HG03457 (cell line): ENCODE data around the gene ERICH6.

Experiments used
- ATAC-seq: cut with Tn5 transposase; IDR thresholded peaks from one replicate; pipeline ENCODE4 v1.9.1; 2021; ENCODE audit warnings: moderate number of reproducible peaks; ENCODE audit not compliant: unreplicated experiment

The ERICH6 gene

DNA sequence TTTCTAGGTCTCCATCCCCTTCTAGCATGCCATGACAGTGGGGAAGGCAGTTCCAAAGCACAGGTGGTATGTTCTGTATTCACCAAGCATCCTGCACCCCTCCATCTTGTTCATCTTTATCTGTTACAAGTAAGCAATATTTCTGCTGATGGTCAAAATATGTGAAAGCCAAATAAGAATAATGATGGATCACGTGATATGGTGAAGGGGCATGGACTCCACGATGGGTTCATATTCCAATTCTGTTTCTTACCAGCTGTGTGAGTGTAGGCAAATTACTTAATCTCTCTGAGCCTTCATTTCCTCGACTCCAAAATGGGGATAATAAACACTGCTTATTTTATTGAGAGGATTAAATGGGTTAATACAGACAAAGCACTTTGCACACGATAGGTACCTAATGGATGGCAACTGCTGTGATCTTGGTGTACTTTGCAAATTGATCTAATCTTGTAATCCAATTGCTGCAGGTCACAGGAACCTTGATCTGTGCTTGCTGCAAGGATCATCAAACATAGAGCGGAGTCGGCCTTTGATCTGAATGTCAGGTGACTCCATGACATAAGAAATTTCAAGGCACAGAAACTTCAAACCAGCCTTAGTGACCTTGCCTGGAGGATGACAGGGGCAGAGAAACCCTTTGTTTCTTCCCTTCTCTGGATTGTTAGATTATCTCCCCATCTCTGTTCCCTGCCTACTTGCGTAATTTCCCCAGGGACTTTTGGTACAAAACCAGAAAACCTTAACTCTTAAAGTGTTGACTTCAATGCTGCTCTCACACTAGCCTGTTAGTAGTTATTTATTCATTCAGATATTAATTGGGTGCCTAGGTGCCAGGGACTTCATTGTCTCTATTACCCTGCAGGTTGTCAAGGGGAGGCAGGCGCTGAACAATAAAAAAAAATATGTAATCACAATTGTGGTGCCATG is 33.4 kb upstream of the ERICH6 start:
- no peak for ATAC-seq

DNA sequence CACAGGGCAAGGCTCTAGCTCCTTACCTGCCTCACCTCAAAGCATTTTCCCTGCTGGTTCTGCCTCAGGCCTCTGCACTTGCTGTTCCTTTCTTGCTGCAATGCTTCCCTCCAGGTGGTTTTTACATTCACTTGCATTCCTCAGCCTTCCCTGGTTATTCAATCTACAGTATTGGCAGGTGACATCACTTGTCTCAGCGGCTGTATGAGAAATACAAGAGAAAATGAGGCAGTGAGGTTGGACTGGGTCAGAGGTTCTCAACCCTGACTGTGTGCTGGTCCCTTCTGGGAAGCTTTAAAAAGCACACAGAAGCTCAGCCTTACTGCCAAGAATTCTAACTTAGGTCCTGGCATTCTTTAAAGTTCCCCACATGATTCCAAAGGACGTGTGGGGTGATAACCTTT is 32.6 kb upstream of the ERICH6 start:
- ATAC-seq: no peak

DNA sequence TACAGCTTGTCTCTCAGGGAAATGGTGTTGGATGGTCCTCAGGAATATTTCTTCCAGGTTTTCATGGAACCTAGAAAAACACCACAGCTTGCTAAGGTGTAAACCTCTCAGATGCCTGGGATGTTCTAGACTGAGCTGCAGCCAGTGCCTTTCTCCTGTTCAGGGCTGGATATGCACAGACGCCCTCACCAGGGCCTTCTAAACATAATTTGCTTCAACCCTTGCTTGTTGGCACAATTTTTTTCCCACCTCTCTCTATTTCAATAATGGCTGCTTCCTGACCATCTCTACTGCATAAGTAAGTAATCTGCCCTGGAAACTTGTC is 31.0 kb upstream of the ERICH6 start:
- ATAC-seq: no peak

DNA sequence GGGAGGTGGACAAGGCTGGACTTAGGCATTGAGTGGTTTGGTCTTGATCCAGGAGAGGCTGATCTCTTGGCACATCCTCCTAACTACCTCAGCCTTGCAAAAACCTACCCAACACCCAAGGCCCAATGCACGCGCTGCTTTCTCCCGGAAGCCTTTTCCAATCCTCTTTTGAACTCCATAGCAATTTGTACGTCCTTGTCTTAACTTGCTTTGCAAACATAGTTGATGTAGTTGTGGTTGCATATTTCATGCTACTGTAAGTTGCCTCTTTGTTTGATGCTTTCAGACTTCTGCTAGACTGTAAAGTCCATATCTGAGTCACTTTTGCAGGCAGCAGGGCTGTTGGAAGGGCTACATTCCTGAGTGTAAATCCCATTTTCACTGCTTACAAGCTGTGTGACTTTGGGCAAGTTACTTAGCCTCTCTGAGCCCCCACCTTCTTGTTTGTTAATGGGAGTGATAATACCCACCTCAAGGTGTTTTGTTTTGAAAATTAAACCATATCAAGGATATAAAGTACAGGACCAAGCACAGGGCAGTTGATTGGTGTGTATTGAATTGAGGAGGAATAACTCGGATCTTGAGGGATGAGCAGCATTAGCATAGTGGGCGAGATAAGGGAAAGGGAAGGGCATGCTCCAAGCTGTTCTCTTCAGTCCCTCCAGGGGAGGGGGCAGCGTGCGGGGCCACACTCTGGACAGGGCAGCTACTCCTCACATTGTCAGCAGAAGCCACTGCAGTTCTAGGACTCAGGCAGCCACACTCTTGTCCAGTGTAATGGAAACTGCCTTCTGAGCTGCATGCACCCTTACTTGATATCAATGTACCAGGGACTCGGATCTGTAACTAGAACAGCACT is 30.4 kb upstream of the ERICH6 start:
- ATAC-seq: no peak

DNA sequence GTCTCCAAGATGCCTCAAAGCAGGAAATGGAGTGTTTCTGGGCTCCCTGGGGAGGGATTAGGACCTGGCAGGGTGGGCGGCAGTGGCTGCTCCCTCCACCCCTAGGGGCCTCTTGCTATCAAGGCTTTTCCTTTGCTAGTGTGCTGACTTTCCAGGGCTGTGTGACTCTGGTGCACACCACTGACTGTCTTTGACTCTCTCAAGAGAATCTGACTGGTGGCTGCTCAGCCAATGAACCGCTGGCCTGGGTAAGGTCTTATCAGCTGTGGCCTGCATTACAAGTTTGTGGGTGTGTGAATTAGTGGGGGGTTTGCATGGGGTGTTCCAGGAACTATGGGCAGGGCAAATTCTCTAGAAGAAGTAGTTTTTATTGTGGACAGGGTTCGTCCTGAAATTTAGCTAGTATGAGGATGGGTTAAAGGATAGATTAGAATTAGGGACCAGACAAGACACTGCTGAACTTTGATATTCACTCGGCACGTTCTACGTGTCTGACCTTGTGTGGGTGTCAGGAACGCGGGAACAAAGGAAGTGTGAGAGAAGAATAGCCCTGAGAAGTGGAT is 29.7 kb upstream of the ERICH6 start:
- no peak for ATAC-seq

DNA sequence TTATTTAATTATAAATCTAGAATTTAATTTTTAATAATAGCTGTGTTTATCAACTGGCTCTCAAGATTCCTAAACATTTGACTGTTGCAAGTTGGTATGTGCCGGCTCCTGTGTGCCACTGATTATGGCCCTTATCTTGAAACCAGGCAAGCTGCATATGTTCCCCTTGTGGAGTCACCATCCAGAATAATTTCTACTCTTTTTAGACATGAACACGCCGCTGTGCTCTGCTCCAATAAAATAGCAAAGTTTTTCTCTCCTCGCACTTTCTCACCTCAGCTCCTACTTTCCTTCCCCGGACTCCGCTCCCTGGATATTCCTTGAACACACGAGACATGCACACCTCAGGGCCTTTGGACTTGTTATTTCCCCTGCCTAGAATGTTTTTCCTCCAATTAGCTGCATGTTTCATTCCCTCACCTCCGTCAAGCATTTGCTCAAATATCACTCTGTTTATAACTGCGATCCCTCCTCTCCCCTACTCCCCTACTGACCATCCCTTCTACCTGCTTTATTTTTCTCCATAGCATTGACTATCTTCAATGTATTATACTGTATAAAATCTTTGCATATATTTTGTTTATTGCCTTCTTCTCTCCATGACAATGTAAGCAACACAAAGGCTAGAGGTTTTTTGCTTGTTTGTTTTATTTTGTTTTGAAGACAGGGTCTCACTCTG is 26.1 kb upstream of the ERICH6 start:
- no peak for ATAC-seq

DNA sequence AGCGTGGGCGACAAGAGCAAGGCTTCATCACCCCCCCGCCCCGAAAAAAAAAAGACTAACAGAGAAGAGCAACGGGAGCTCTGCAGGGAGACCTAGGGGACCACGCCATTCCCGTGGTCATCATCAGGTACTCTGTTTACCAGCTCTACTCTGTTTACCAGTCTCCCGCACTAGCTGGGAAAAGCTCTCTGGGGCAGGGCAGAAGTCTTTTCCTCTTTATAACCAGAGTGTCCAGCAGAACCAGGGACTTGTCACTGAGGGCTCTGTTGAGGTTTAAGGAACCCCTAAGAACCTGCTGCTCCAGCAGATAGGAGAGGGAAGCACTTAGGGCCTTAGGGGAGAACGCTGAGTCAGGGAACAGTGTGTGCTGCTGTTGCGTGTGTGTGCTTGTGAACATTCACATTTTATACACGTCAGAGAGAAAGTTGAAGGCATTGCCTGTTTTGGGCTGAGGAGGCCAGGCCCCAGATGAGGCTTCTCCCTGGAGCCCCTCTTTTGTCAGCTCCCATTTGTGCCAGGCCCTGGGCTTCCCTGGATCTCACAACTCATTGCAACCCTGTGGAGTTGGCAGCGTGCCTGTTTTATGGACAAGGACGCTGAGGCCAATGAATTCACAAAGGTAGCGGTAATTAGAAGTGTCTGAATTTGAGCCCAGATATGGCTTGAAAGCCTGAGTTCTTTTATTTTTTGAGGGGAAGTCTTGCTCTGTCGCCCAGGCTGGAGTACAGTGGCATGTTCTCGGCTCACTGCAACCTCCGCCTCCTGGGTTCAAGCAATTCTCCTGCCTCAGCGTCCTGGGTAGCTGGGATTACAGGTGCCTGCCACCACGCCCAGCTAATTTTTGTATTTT is 24.2 kb upstream of the ERICH6 start:
- ATAC-seq: no peak

DNA sequence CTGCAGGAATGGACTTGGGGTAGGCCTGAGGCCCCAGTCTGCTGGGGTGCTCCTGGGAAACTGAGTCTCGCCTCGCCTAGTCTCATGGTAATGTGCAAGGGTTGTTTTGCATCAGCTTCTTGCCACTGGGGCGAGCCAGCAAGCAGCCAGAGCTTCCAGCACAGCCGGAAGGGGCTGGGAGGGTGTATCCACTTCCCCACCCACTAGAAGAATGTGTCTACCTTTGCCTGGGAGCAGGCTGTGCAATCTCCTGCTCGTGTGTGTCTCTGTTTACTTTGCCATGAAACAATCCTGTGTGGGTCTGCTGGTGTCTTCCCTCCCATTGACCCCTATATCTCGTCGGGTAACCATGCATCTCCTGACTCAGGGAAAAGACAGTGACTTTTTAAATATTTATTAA is 21.8 kb upstream of the ERICH6 start:
- no peak for ATAC-seq

DNA sequence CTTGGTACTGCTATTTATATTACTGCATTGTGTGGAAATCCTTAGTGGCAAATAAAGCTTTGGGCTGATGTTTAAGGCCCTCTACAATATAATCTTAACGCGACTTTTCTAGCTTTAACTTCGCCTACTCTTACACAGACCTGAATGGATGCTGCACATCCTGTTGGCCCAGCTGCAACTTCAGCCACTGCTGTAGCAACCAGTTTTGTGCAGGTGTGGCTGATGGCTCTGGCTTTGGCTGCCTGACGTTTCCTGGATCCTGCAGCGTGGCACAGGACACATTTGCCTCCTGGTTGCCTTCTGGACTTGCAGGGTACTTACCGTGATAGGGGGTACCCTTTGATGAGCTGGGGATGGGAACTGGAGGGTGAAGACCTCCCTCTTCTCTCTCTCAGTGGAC is 20.2 kb upstream of the ERICH6 start:
- no peak for ATAC-seq

DNA sequence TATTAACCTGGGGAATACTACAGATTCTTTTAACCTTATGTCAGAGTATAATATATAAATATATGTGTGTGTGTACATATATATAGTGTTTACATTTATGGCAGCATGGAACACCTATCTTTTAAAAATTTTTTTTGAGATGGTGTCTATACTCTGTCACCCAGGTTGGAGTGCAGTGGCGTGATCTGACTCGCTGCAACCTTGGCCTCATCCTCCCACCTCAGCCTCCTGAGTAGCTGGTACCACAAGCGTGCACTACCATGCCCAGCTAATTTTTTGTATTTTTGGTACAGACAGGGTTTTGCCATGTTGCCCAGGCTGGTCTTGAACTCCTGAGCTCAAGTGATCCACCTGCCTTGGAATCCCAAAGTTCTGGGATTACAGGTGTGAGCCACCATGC is 18.5 kb upstream of the ERICH6 start:
- ATAC-seq: no peak

DNA sequence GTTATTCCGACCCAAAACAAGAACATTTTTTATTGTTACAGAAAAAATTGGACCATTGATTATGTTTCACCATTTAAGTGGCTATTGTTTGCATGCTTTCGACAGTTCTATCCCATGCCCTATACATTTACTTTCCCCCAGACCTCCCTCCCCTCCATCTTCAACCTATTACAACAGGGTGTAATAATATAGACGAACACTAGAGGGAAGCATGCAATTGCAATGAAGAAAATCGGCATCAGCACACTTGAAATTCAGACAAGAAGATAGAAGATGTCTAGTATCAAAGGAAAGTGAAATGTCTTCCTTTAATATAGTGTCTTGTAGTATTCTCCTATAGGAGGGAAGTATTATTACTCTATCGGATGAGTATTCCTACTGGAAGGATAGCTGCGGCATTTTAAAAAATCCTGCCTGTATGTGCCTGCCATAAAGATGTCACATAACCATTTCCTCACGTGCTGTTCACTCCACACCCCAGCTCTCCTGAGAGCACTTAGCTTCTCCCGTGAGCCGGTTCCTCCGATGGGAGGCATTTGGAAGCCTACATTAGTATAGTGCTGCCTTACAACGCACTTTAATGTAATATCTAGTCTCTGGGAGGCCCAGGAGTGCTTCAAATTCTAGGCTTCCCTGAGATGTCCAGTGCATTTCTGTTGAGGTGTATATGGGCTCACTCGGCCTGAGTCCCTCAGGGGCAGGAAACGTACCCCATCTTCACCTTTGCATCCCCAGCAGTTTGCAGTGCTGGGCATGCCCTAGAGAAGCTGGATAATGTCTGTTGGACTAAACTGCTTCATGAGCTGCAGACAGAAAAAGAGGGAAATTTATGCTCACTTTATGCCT is 17.8 kb upstream of the ERICH6 start:
- ATAC-seq: no peak

DNA sequence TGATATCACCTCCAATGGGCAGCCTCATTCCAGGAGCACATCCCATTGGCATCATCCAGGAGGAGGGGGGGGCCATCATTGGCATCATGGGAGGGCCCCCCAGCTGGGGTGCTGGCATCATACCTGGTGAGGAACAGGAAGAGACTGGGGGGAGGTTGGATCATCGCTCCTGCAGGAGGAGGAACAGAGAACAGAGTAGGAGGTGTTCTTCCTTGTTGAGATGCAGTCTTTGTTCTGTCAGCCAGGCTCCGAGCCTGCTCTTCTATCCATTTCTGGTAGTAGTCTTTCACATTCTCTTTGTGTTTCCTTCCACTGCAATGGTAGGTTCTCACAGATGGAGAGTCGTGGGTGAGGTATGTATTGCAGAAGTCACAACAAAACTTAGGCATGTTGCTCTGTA is 16.7 kb upstream of the ERICH6 start:
- no peak for ATAC-seq

DNA sequence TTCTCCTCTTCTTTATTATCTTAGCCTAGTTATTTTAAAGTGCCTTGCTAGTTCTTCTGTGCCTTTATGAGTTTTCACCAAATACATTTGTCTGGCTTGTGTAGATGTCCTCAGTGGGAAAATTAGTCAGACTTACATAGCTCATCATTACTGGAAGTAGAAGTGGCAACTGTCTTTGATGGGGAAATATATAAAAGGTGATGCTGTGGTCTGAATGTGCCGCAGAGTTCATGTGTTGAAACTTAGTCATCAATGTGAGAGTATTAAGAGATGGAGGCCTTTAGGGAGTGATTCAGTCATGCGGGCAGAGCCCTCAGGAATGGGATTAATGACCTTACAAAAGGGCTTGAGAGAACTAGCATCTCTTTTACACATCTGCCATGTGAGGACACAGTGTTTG is 6.4 kb upstream of the ERICH6 start:
- ATAC-seq: no peak

DNA sequence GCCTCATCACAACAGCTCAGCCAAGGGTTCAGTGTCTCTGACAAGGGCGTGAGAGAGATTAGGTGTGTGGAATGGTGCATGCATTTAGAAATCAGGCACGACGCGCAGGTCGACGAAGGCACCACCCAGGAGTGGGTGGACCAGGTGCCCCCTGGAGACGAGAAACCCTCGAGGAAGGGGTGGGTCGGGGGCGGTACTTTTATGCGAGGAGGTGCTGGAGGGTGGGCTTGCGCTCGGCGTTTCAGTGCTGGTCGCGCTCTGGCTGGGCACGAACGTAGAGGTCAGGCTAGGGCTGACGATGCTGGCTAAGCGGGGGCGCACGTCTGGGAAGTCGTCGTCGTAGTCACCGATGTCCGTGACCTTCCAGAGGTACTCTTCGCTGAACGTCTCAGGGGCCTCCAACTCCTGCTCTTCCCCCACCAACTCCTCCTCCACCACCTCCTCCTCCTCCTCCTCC is 393 bp downstream of the ERICH6 start:
- ATAC-seq: peak; percentile 18

DNA sequence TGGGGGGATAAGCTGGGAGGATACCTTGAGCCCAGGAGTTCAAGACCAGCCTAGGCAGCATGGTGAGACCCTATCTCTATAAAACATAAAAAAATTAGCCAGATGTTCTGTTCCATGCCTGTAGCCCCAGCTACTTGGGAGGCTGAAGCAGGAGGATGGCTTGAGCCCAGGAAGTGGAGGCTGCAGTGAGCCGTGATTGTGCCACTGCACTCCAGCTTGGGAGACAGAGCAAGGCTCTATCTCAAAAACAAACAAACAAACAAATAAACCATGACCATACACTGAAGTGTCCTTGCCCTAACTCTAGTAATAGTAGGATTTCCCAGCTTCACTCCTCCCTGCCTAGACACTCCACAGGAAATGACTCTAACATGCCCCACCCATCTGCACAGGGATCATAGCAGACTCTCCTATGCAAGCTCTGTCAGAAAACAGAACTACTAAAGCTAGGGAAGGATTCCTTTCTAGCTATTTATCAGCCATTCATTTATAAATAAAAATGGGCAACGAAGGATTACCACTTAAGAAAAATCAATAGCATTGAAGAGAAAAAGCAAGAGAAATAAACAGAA is 4.6 kb downstream of the ERICH6 start:
- ATAC-seq: no peak

DNA sequence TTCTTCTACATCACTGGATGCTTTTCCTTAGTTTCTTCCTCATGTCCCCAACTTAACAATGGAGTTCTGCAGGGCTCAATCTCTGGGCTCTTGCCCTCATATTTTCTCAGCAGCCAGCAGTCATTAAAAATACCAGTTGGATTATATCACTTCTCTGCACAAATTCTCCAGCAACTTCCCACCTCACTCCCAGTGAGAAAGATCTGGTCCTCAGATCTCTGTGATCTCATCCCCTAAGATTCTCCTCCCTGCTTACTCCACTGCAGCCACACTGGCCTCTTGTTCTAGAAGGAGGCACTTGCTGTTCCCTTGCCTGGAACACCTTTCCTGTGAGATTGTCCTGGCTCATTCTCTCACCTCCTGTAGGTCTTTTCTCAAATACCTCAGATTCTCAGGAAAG is 6.1 kb downstream of the ERICH6 start:
- ATAC-seq: no peak

DNA sequence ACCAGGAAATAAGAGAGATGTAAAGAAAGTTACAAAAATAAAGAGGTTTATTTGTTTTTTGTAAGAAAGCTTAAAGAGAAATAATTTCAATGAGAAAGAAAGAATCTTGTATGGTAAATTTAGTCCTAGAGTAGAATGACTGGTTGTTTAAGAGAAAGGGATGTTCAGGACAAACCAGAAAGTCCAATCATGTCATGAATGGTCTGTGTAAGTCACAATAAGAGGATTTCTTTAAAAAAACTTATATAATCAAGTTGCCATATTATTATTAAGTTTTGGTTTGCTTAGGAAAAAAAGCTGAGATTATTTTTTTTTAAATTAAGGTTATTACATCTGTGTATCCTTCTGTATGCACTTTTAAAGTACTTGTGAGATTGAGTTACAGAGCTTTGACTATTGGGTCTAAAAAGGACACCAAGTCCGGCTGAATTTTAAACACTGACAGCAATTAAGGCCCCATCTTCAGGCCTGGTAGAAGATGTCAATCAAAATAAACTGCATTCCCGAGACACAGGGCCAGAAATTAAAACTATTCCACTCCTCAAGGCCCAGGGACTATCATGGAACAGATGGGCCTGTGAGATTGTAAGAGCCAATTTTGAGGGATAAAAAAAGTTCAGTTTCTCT is 12.2 kb downstream of the ERICH6 start:
- ATAC-seq: no peak

DNA sequence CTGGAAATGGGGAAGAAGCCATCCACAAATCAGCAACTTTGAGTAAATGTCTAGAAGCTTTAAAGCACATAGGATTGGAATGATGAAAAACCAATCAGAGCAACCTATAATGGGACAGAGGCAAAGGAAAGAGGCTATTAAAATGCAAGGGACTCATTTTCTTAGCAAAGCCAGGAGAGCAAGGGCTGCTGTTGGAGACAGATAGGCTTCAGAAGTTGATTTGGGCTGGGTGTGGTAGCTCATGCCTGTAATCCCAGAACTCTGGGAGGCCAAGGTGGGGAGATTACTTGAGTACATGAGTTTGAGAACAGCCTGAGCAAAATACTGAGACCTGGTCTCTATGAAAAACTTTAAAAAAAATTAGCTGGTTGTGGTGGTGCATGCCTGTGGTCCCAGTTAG is 16.1 kb downstream of the ERICH6 start:
- no peak for ATAC-seq

DNA sequence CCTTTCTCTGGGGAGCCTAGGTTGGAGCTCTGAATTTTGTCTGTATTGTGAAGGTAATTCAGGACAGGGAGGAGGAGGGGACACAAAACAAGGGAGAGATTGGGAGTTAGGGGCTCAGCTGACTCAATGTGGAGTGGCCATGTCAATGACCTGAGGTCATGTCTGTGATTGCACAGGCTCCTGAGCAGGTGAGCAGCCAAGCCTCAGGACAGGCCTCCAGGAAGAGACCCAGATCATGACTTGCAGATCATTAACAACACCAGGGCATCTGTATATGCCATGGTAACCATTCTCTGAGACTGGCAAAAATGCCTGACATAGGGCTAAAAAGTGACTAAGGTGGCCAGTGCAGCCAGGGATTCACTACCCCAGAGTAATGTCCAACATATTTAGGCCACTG is 20.9 kb downstream of the ERICH6 start:
- ATAC-seq: no peak
